SJSA1 (cell line): Measurements from ENCODE around the gene TEX29. TPM values are rescaled to one million over a fixed set of nuclear protein-coding genes. Genes with fewer than 3 reads are reported as not detected.

Source experiments
- total RNA-seq: library from RNA; depleted of rRNA; stranded (reverse); fragments of >200 nt; shearing (Covaris generic); gene quantifications from 2 replicates; pipeline ENCODE4 v1.2.3, GENCODE V29; 2014; rRNA removed

Gene TEX29
- total RNA-seq, 1 experiment from 2014 or later = 0.82 TPM

Other genes starting within 250 kb of the TEX29 start
- gene ARHGEF7, start 205.3 kb upstream of the TEX29 start, total RNA-seq = 55.3 and 72.5 TPM in 2 replicates